K562 (cell line): ENCODE measurements around the gene ZSWIM9. TPM values are rescaled to one million over a fixed set of nuclear protein-coding genes. Genes with fewer than 3 reads are reported as not detected.
A peak's percentile ranks its signal among the peaks of the same experiment; 100 is the strongest.

Experiments used
- ADNP ChIP-seq: fragments of 200-800 bp; sonication (Bioruptor generic); IDR thresholded peaks from 2 replicates; pipeline ENCODE4 v1.6.1; 2016; ENCODE audit warnings: missing genetic modification characterization, missing compliant biosample characterization
- CC2D1A ChIP-seq: fragments of 450-650 bp; IDR thresholded peaks from 2 replicates; pipeline ENCODE4 v1.6.1; 2017; ENCODE audit warnings: mild to moderate bottlenecking
- CHD2 ChIP-seq: IDR thresholded peaks from 2 replicates; pipeline ENCODE4 v1.6.1; 2011; ENCODE audit warnings: low read depth, low read length
- DACH1 ChIP-seq: fragments of 450-650 bp; IDR thresholded peaks from 2 replicates; pipeline ENCODE4 v1.6.1; 2018; ENCODE audit not compliant: partially characterized antibody
- FIP1L1 ChIP-seq: fragments of 200-400 bp; formaldehyde crosslinking; IDR thresholded peaks from 2 replicates; pipeline ENCODE4 v1.6.1; 2018; ENCODE audit warnings: mild to moderate bottlenecking, low read depth, low read length; ENCODE audit not compliant: poor library complexity, severe bottlenecking
- FOXJ2 ChIP-seq: fragments of 200-800 bp; sonication (Bioruptor generic); IDR thresholded peaks from 2 replicates; pipeline ENCODE4 v1.6.1; 2016; ENCODE audit warnings: missing genetic modification characterization, missing compliant biosample characterization
- KHSRP ChIP-seq: fragments of 450-650 bp; IDR thresholded peaks from 2 replicates; pipeline ENCODE4 v1.6.1; 2017
- MAFG ChIP-seq: fragments of 450-650 bp; conservative IDR thresholded peaks from 2 replicates; pipeline ENCODE4 v1.6.1; 2016; ENCODE audit warnings: missing genetic modification characterization, missing compliant biosample characterization
- MEF2A ChIP-seq: IDR thresholded peaks from 2 replicates; pipeline ENCODE4 v1.6.1; 2011; ENCODE audit warnings: low read depth, mild to moderate bottlenecking, low read length, moderate library complexity; ENCODE audit not compliant: control insufficient read depth
- MYNN ChIP-seq, 2 experiments: sonication (generic); formaldehyde crosslinking in 1 of 2; IDR thresholded peaks; 2 replicates each; pipeline versions ENCODE4 v1.5.0 to v1.6.1; 2016 to 2020; ENCODE audit warnings: antibody characterized with exemption in 1 of 2, missing genetic modification reagents in 1 of 2
- SMARCE1 ChIP-seq: fragments of 450-650 bp; IDR thresholded peaks from 2 replicates; pipeline ENCODE4 v1.7.1; 2016; ENCODE audit warnings: mild to moderate bottlenecking
- polyA plus RNA-seq, 8 experiments: library from polyadenylated mRNA; depleted of rRNA in 4 of 8; stranded (reverse) in 5 of 8; unstranded in 3 of 8; fragments of >200 nt; fragmentation: Nextera tagmentation in 2 of 8; fragmentation: Illumina TruSeq in 1 of 8; extraction: Ambion mirVana in 2 of 8; extraction: Trizol in 1 of 8; gene quantifications; 2 replicates each; pipeline versions ENCODE4 v1.2.1 to v1.2.3, GENCODE V29; 2011 to 2014; ENCODE audit warnings: inconsistent platforms in 1 of 8, missing spikeins in 1 of 8
- total RNA-seq, 7 experiments: library from RNA; depleted of rRNA in 6 of 7; stranded (reverse); fragments of >200 nt in 6 of 7; fragmentation: Illumina TruSeq in 2 of 7; extraction: Trizol in 2 of 7; gene quantifications; 2 replicates each; pipeline versions ENCODE4 v1.2.1 to v1.2.3, GENCODE V29; 2011 to 2021; ENCODE audit warnings: low replicate concordance in 1 of 7
- TF ChIP-seq, protein P1 (sequence below): fragments of 450-650 bp; IDR thresholded peaks from 2 replicates; pipeline ENCODE4 v1.7.1; 2018; ENCODE audit warnings: mild to moderate bottlenecking, low read depth; ENCODE audit not compliant: partially characterized antibody
- TF ChIP-seq, protein P2 (sequence below): fragments of 450-650 bp; IDR thresholded peaks from 2 replicates; pipeline ENCODE4 v1.6.1; 2016; ENCODE audit warnings: low read depth
- TF ChIP-seq, protein P3 (sequence below): sonication (generic); formaldehyde crosslinking; IDR thresholded peaks from 2 replicates; pipeline ENCODE4 v1.5.0; 2020; ENCODE audit warnings: missing genetic modification reagents
- TF ChIP-seq, protein P4 (sequence below): fragments of 450-650 bp; conservative IDR thresholded peaks from 2 replicates; pipeline ENCODE4 v1.6.1; 2016; ENCODE audit warnings: missing genetic modification characterization, low read depth, mild to moderate bottlenecking, control low read depth, missing compliant biosample characterization

The ZSWIM9 gene
- total and polyA plus RNA-seq, 9 of the 15 experiments (the other 6 are each of a cell fraction or from before 2014, with no cell fraction given): 0.04 to 1.4 (median 0.34) TPM; not detected in 1

DNA sequence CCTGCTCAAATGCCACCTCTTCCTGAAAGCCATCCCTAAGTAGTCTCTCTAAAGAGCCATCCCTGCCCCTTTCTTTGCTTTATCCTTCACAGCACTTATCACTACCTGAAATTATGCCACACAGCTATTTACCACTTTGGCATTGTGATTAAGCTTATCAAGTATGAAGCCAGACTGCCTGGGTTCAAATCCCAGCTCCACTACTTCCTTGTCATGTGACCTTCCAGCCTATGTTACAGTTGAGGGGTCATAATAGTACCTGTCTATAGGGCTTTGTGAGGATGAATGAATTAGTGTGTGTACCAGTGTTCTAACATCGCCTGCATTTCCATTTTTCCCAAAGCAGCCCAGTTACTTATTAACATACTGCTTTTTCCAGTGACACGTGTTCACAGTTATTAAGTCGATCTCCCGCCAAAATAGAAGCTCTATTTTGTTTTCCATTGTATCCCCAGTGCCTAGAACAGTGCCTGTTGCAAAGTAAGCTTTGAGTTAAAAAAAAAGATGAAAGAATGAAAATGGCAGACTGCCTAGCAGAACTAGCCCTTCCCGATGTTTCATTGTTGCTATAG is 32.8 kb downstream of the ZSWIM9 start (continued):
- TF ChIP-seq, protein P1, sequence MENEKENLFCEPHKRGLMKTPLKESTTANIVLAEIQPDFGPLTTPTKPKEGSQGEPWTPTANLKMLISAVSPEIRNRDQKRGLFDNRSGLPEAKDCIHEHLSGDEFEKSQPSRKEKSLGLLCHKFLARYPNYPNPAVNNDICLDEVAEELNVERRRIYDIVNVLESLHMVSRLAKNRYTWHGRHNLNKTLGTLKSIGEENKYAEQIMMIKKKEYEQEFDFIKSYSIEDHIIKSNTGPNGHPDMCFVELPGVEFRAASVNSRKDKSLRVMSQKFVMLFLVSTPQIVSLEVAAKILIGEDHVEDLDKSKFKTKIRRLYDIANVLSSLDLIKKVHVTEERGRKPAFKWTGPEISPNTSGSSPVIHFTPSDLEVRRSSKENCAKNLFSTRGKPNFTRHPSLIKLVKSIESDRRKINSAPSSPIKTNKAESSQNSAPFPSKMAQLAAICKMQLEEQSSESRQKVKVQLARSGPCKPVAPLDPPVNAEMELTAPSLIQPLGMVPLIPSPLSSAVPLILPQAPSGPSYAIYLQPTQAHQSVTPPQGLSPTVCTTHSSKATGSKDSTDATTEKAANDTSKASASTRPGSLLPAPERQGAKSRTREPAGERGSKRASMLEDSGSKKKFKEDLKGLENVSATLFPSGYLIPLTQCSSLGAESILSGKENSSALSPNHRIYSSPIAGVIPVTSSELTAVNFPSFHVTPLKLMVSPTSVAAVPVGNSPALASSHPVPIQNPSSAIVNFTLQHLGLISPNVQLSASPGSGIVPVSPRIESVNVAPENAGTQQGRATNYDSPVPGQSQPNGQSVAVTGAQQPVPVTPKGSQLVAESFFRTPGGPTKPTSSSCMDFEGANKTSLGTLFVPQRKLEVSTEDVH: no peak
- TF ChIP-seq FIP1L1: no peak
- TF ChIP-seq ADNP (tag): 0 out of 2 replicates have a peak, but pooled peaks have one; percentile 44
- TF ChIP-seq, protein P2, sequence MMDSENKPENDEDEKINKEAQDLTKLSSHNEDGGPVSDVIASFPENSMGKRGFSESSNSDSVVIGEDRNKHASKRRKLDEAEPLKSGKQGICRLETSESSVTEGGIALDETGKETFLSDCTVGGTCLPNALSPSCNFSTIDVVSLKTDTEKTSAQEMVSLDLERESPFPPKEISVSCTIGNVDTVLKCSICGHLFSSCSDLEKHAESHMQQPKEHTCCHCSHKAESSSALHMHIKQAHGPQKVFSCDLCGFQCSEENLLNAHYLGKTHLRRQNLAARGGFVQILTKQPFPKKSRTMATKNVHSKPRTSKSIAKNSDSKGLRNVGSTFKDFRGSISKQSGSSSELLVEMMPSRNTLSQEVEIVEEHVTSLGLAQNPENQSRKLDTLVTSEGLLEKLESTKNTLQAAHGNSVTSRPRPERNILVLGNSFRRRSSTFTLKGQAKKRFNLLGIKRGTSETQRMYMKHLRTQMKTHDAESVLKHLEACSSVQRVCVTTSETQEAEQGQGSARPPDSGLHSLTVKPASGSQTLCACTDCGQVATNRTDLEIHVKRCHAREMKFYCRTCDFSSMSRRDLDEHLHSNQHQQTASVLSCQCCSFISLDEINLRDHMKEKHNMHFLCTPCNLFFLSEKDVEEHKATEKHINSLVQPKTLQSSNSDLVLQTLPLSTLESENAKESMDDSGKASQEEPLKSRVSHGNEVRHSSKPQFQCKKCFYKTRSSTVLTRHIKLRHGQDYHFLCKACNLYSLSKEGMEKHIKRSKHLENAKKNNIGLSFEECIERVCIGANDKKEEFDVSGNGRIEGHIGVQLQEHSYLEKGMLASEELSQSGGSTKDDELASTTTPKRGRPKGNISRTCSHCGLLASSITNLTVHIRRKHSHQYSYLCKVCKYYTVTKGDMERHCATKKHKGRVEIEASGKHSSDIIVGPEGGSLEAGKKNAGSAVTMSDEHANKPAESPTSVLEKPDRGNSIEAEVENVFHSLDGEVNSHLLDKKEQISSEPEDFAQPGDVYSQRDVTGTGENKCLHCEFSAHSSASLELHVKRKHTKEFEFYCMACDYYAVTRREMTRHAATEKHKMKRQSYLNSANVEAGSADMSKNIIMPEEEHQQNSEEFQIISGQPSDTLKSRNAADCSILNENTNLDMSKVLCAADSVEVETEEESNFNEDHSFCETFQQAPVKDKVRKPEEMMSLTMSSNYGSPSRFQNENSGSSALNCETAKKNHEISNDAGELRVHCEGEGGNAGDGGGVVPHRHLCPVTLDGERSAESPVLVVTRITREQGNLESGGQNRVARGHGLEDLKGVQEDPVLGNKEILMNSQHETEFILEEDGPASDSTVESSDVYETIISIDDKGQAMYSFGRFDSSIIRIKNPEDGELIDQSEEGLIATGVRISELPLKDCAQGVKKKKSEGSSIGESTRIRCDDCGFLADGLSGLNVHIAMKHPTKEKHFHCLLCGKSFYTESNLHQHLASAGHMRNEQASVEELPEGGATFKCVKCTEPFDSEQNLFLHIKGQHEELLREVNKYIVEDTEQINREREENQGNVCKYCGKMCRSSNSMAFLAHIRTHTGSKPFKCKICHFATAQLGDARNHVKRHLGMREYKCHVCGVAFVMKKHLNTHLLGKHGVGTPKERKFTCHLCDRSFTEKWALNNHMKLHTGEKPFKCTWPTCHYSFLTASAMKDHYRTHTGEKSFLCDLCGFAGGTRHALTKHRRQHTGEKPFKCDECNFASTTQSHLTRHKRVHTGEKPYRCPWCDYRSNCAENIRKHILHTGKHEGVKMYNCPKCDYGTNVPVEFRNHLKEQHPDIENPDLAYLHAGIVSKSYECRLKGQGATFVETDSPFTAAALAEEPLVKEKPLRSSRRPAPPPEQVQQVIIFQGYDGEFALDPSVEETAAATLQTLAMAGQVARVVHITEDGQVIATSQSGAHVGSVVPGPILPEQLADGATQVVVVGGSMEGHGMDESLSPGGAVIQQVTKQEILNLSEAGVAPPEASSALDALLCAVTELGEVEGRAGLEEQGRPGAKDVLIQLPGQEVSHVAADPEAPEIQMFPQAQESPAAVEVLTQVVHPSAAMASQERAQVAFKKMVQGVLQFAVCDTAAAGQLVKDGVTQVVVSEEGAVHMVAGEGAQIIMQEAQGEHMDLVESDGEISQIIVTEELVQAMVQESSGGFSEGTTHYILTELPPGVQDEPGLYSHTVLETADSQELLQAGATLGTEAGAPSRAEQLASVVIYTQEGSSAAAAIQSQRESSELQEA: no peak
- TF ChIP-seq, protein P3, sequence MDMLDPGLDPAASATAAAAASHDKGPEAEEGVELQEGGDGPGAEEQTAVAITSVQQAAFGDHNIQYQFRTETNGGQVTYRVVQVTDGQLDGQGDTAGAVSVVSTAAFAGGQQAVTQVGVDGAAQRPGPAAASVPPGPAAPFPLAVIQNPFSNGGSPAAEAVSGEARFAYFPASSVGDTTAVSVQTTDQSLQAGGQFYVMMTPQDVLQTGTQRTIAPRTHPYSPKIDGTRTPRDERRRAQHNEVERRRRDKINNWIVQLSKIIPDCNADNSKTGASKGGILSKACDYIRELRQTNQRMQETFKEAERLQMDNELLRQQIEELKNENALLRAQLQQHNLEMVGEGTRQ (CRISPR knock-in tag): peak; percentile 60
- TF ChIP-seq MYNN (IDR thresholded peaks at IDR 0.05): 0 out of 2 replicates have a peak, but pooled peaks have one; percentile 54
- no peak for TF ChIP-seq MYNN (CRISPR knock-in tag; IDR thresholded peaks at IDR 0.05)
- TF ChIP-seq, protein P4, sequence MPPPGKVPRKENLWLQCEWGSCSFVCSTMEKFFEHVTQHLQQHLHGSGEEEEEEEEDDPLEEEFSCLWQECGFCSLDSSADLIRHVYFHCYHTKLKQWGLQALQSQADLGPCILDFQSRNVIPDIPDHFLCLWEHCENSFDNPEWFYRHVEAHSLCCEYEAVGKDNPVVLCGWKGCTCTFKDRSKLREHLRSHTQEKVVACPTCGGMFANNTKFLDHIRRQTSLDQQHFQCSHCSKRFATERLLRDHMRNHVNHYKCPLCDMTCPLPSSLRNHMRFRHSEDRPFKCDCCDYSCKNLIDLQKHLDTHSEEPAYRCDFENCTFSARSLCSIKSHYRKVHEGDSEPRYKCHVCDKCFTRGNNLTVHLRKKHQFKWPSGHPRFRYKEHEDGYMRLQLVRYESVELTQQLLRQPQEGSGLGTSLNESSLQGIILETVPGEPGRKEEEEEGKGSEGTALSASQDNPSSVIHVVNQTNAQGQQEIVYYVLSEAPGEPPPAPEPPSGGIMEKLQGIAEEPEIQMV (tag): 0 out of 2 replicates have a peak, but pooled peaks have one; percentile 12
- no peak for TF ChIP-seq FOXJ2 (tag)
- no peak for TF ChIP-seq CC2D1A
- TF ChIP-seq KHSRP: no peak
- TF ChIP-seq SMARCE1: no peak
- TF ChIP-seq CHD2: no peak
- no peak for TF ChIP-seq MAFG (tag)
- TF ChIP-seq DACH1: peak; percentile 5
- no peak for TF ChIP-seq MEF2A
